Prostate gland (tissue), 2 donors: ENCODE measurements around the gene COPE. TPM values are rescaled to one million over a fixed set of nuclear protein-coding genes. Genes with fewer than 3 reads are reported as not detected.
"Not testable (repeated sequence)": the region's sequence is repeated elsewhere in the genome, so short reads cannot be mapped to it uniquely, and the experiment has no call there.

Experiments used
- DNase-seq: peaks from one replicate; pipeline ENCODE4 v3.0.0-alpha.2; 2019; ENCODE audit warnings: low spot score
- H3K27ac ChIP-seq, 2 donors: fragments of 200-600 bp; sonication (generic); 2 replicates each; pipeline ENCODE4 v1.5.1; 2017 to 2019
- H3K27me3 ChIP-seq: fragments of 200-600 bp; sonication (generic); replicated peaks from 2 replicates; pipeline ENCODE4 v1.5.1; 2019; ENCODE audit not compliant: insufficient read depth
- H3K36me3 ChIP-seq, 2 donors: fragments of 200-600 bp; sonication (generic); 1 replicate in 1 of 2; 2 replicates in 1 of 2; pipeline versions ENCODE4 v1.5.1 to v1.8.1; 2017 to 2019
- H3K4me1 ChIP-seq: fragments of 200-600 bp; sonication (generic); replicated peaks from 2 replicates; pipeline ENCODE4 v1.5.1; 2019
- H3K4me3 ChIP-seq, 2 donors: fragments of 200-600 bp; sonication (generic); 2 replicates each; pipeline ENCODE4 v1.5.1; 2017 to 2019
- H3K9me3 ChIP-seq: fragments of 200-600 bp; sonication (generic); 2 replicates; pipeline ENCODE4 v1.5.1; 2017
- CTCF ChIP-seq, 4 experiments: fragments of 200-600 bp in 2 of 4; fragments of 450-650 bp in 2 of 4; sonication (generic) in 2 of 4; IDR thresholded peaks; 1 replicate in 3 of 4; 2 replicates in 1 of 4; pipeline ENCODE4 v1.5.1; 2016 to 2019; ENCODE audit warnings: antibody characterized with exemption in 4 of 4, mild to moderate bottlenecking in 2 of 4, moderate library complexity in 2 of 4
- POLR2A ChIP-seq: fragments of 450-650 bp; IDR thresholded peaks from one replicate; pipeline ENCODE4 v1.6.1; 2016; ENCODE audit warnings: antibody characterized with exemption, mild to moderate bottlenecking
- POLR2AphosphoS5 ChIP-seq: sonication (generic); formaldehyde crosslinking; IDR thresholded peaks from one replicate; pipeline ENCODE4 v1.6.1; 2017; ENCODE audit warnings: antibody characterized with exemption
- WGBS: methylation state at CpG from one replicate; pipeline ENCODE4 v1.1.5; 2018; 5-methylcytosine and 5-hydroxymethylcytosine counted together
- intact Hi-C: fragments of 100-400 bp; cut with DNase I; formaldehyde crosslinking; loops from one replicate; pipeline ENCODE4 v1.14.2; 2022
- total RNA-seq, 2 donors: library from RNA; depleted of rRNA; stranded (reverse); fragments of >200 nt; gene quantifications; one replicate each; pipeline ENCODE4 v1.1.0, GENCODE V29; 2016

Gene COPE
- total RNA-seq, 2 donors from 2014 or later, result 402 to 553 TPM

GRCh38 chr19:18904334-18905057 lies 14.7 kb downstream of the COPE start:
- no peaks in the 10 kb centered on the region for H3K9me3 ChIP-seq
- WGBS, result 86% methylated on average over 25 of the region's 25 CpGs
- DNase-seq, result no peak
- peaks cover 0 to 10% of the 10 kb centered on the region in 2 donors for H3K36me3 ChIP-seq
- intact Hi-C loops, result no loop called here
- TF ChIP-seq POLR2A (no peak), CTCF (IDR thresholded peaks at IDR 0.05) (no peak), POLR2AphosphoS5 (no peak)
- no peak overlapping the region for H3K4me3 ChIP-seq
- H3K27me3 ChIP-seq, result no peaks in the 10 kb centered on the region
- no peaks in the 10 kb centered on the region for H3K4me1 ChIP-seq
- H3K27ac ChIP-seq, result no peak overlapping the region

GRCh38 chr19:18903156-18904037 lies 15.8 kb downstream of the COPE start:
- H3K36me3 ChIP-seq, result peaks cover 0 to 10% of the 10 kb centered on the region in 2 donors
- no peak overlapping the region for H3K4me3 ChIP-seq
- WGBS, result 85% methylated on average over 29 of the region's 29 CpGs
- DNase-seq, result no peak
- H3K4me1 ChIP-seq, result no peaks in the 10 kb centered on the region
- H3K9me3 ChIP-seq, result no peaks in the 10 kb centered on the region
- no peak overlapping the region for H3K27ac ChIP-seq
- intact Hi-C loops, result no loop called here
- H3K27me3 ChIP-seq, result no peaks in the 10 kb centered on the region
- TF ChIP-seq CTCF (IDR thresholded peaks at IDR 0.05) (no peak), POLR2AphosphoS5 (no peak), POLR2A (no peak)

GRCh38 chr19:18902519-18902918 lies 16.7 kb downstream of the COPE start:
- H3K4me1 ChIP-seq, H3K9me3 ChIP-seq, H3K27me3 ChIP-seq, intact Hi-C loops, H3K27ac ChIP-seq, DNase-seq, H3K36me3 ChIP-seq, H3K4me3 ChIP-seq: not testable (repeated sequence)
- 97% methylated on average over 5 of the region's 5 CpGs for WGBS

GRCh38 chr19:18901491-18901890 lies 17.7 kb downstream of the COPE start:
- TF ChIP-seq POLR2A (no peak), CTCF (IDR thresholded peaks at IDR 0.05) (no peak), POLR2AphosphoS5 (no peak)
- 94% methylated on average over 7 of the region's 7 CpGs for WGBS
- Histone ChIP-seq H3K27ac (no peak overlapping the region), H3K9me3 (no peaks in the 10 kb centered on the region), H3K27me3 (no peaks in the 10 kb centered on the region), H3K4me3 (no peak overlapping the region), H3K4me1 (no peaks in the 10 kb centered on the region), H3K36me3 (peaks cover 0 to 8% of the 10 kb centered on the region in 2 donors)
- DNase-seq, result no peak
- intact Hi-C loops, result no loop called here

- Histone ChIP-seq H3K27me3 (no peaks in the 10 kb centered on the region), H3K9me3 (no peaks in the 10 kb centered on the region), H3K27ac (no peak overlapping the region), H3K4me1 (no peaks in the 10 kb centered on the region), H3K4me3 (no peak overlapping the region), H3K36me3 (peaks cover 0 to 5% of the 10 kb centered on the region in 2 donors)
- TF ChIP-seq POLR2A, result no peak
- no peak for TF ChIP-seq CTCF (IDR thresholded peaks at IDR 0.05)
- TF ChIP-seq POLR2AphosphoS5, result no peak
- no peak for DNase-seq
- WGBS, result 90% methylated on average over 16 of the region's 17 CpGs
- intact Hi-C loops, result no loop called here
Observed at GRCh38 chr19:18900700-18901481, 18.3 kb downstream of the COPE start.
